PFSK-1 (cell line): ENCODE measurements around the gene IFT80.

Experiments used
- FOXP2 ChIP-seq: optimal IDR thresholded peaks from 2 replicates; pipeline ENCODE3; 2011; ENCODE audit warnings: borderline replicate concordance, control low read depth, inconsistent platforms; ENCODE audit not compliant: insufficient read depth; ENCODE audit errors: extremely low read length, extremely low read depth
- POLR2AphosphoS5 ChIP-seq: IDR thresholded peaks from 2 replicates; pipeline ENCODE4 v1.6.1; 2012; ENCODE audit warnings: low read depth, mild to moderate bottlenecking, control low read depth, low read length, moderate library complexity
- TAF1 ChIP-seq: IDR thresholded peaks from 2 replicates; pipeline ENCODE4 v1.6.1; 2012; ENCODE audit warnings: low read length, control low read depth, borderline replicate concordance; ENCODE audit not compliant: insufficient read depth
- TF ChIP-seq, protein P1 (sequence below), 2 experiments: IDR thresholded peaks; 2 replicates each; pipeline versions ENCODE4 v1.6.1 to v1.8.0; 2011 to 2012; ENCODE audit warnings: low read depth in 2 of 2, low read length in 2 of 2, control low read depth in 1 of 2, inconsistent platforms in 1 of 2, mild to moderate bottlenecking in 1 of 2, moderate library complexity in 1 of 2; ENCODE audit not compliant: insufficient read depth in 1 of 2

DNA sequence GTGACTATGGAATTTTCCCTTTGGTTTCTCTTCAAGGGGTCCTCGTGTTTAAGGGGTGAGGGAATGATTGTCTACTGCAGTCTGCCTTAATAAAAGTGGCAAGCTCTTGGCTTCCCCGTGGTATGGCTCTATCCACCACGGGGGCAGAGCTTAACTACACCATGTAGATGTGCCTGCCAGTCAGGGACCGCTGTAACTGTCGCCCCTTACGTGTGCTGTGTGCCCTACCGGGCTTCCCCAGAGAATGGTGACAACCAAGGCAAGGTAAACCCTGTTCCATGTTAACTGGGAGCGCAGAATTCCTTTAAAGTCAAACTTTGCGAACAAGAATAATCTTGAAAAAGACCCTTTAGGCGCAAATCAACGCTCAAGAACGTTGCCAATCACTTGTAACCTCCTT is 174.8 kb downstream of the IFT80 start:
- TF ChIP-seq FOXP2 (no peak), TAF1 (no peak), POLR2AphosphoS5 (no peak)
- TF ChIP-seq, protein P1, sequence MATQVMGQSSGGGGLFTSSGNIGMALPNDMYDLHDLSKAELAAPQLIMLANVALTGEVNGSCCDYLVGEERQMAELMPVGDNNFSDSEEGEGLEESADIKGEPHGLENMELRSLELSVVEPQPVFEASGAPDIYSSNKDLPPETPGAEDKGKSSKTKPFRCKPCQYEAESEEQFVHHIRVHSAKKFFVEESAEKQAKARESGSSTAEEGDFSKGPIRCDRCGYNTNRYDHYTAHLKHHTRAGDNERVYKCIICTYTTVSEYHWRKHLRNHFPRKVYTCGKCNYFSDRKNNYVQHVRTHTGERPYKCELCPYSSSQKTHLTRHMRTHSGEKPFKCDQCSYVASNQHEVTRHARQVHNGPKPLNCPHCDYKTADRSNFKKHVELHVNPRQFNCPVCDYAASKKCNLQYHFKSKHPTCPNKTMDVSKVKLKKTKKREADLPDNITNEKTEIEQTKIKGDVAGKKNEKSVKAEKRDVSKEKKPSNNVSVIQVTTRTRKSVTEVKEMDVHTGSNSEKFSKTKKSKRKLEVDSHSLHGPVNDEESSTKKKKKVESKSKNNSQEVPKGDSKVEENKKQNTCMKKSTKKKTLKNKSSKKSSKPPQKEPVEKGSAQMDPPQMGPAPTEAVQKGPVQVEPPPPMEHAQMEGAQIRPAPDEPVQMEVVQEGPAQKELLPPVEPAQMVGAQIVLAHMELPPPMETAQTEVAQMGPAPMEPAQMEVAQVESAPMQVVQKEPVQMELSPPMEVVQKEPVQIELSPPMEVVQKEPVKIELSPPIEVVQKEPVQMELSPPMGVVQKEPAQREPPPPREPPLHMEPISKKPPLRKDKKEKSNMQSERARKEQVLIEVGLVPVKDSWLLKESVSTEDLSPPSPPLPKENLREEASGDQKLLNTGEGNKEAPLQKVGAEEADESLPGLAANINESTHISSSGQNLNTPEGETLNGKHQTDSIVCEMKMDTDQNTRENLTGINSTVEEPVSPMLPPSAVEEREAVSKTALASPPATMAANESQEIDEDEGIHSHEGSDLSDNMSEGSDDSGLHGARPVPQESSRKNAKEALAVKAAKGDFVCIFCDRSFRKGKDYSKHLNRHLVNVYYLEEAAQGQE (IDR thresholded peaks at IDR 0.05; ENCODE audit: insufficient read depth in 1 of 2, low read depth in 2 of 2, low read length in 2 of 2), result no peak
